Measurements from ENCODE around the gene RRAS.

DNA sequence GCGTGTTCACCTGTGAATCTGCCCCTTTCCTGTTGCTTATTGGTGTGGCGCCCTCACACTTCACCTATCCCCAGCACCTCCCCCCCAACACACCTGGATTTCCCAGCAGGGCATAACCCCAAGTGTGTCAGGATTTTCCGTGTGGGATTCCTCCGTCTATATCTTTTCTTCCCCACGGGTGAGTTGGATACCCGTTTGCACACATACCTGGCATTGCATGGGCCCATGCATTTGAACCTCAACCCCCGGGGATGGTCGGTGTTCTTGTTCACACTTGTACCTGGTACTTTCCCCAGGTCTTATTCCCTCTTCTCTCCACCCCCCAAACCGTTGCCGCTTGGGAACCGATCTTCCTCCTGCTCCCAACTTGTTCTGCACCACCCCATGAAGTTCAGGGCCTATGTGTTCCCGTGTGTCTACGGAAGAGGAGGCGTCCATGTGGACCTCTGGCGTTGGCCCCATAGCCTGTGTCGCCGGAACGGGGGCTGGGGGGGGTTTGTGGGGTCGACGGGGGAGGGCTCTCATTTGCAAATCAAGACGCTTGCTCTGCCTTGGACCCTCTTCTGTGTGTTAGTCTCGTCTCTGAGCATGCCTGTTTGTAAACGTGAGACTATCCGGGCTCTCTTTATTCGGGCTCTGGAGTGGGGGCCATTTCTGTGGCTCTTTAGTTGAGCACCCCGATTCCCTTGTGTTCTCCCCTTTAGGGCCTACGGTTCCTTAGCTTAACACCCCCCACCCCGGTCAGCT, 47.3 kb downstream of the RRAS start:
- no peak for TF ChIP-seq RAD21 (IDR thresholded peaks at IDR 0.05)
- TF ChIP-seq GABPA (IDR thresholded peaks at IDR 0.05 in 1 of 2, conservative IDR thresholded peaks at IDR 0.05 in 1 of 2), result no peak
- TF ChIP-seq, protein P1, sequence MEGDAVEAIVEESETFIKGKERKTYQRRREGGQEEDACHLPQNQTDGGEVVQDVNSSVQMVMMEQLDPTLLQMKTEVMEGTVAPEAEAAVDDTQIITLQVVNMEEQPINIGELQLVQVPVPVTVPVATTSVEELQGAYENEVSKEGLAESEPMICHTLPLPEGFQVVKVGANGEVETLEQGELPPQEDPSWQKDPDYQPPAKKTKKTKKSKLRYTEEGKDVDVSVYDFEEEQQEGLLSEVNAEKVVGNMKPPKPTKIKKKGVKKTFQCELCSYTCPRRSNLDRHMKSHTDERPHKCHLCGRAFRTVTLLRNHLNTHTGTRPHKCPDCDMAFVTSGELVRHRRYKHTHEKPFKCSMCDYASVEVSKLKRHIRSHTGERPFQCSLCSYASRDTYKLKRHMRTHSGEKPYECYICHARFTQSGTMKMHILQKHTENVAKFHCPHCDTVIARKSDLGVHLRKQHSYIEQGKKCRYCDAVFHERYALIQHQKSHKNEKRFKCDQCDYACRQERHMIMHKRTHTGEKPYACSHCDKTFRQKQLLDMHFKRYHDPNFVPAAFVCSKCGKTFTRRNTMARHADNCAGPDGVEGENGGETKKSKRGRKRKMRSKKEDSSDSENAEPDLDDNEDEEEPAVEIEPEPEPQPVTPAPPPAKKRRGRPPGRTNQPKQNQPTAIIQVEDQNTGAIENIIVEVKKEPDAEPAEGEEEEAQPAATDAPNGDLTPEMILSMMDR (IDR thresholded peaks at IDR 0.05; ENCODE audit: low read depth, low read length, missing input control), result no peak

Data from liver (tissue), 3 donors.